Thymus (tissue), 11 donors: ENCODE measurements around the gene TMEM132D. TPM values are rescaled to one million over a fixed set of nuclear protein-coding genes. Genes with fewer than 3 reads are reported as not detected.

ENCODE experiments used
- DNase-seq, 9 donors: peaks; one replicate each; pipeline ENCODE4 v3.0.0-alpha.2; 2013; ENCODE audit warnings: low spot score in 9 of 9, low read depth in 6 of 9, missing footprints in 1 of 9
- H3K27ac ChIP-seq, 2 donors: one replicate each; pipeline ENCODE4 v1.5.1; 2013; ENCODE audit warnings: control low read depth in 1 of 2, low read depth in 1 of 2, low read length in 1 of 2, mild to moderate bottlenecking in 1 of 2, moderate library complexity in 1 of 2
- H3K27me3 ChIP-seq, 2 donors: one replicate each; pipeline ENCODE4 v1.5.1; 2013; ENCODE audit warnings: low read length in 1 of 2; ENCODE audit not compliant: control insufficient read depth in 2 of 2, insufficient read depth in 1 of 2
- H3K36me3 ChIP-seq, 2 donors: one replicate each; pipeline ENCODE4 v1.5.1; 2013; ENCODE audit warnings: low read length in 1 of 2, mild to moderate bottlenecking in 1 of 2, moderate library complexity in 1 of 2; ENCODE audit not compliant: control insufficient read depth in 2 of 2, insufficient read depth in 2 of 2
- H3K4me1 ChIP-seq, 2 donors: one replicate each; pipeline ENCODE4 v1.5.1; 2013; ENCODE audit warnings: low read length in 2 of 2; ENCODE audit not compliant: control insufficient read depth in 2 of 2, insufficient read depth in 2 of 2
- H3K4me3 ChIP-seq, 2 donors: one replicate each; pipeline ENCODE4 v1.5.1; 2013; ENCODE audit warnings: low read length in 2 of 2, control low read depth in 1 of 2, mild to moderate bottlenecking in 1 of 2
- H3K9me3 ChIP-seq, 2 donors: one replicate each; pipeline ENCODE4 v1.5.1; 2013; ENCODE audit warnings: low read length in 1 of 2, mild to moderate bottlenecking in 1 of 2; ENCODE audit not compliant: control insufficient read depth in 2 of 2, insufficient read depth in 1 of 2
- WGBS: extraction: QIAGEN DNeasy Blood & Tissue Kit; methylation state at CpG from one replicate; pipeline ENCODE4 v1.1.7; 2013; 5-methylcytosine and 5-hydroxymethylcytosine counted together
- polyA plus RNA-seq: library from polyadenylated mRNA; stranded (reverse); fragments of 200-250 nt; gene quantifications from one replicate; pipeline ENCODE4 v1.2.3, GENCODE V29; 2013
- total RNA-seq: library from RNA; stranded (reverse); fragments of 120-200 nt; gene quantifications from one replicate; pipeline ENCODE4 v1.2.4, GENCODE V29; 2013
- donor health status: healthy.

The TMEM132D gene
- total and polyA plus RNA-seq, 2 donors = 0.02 TPM; not detected in 1

DNA sequence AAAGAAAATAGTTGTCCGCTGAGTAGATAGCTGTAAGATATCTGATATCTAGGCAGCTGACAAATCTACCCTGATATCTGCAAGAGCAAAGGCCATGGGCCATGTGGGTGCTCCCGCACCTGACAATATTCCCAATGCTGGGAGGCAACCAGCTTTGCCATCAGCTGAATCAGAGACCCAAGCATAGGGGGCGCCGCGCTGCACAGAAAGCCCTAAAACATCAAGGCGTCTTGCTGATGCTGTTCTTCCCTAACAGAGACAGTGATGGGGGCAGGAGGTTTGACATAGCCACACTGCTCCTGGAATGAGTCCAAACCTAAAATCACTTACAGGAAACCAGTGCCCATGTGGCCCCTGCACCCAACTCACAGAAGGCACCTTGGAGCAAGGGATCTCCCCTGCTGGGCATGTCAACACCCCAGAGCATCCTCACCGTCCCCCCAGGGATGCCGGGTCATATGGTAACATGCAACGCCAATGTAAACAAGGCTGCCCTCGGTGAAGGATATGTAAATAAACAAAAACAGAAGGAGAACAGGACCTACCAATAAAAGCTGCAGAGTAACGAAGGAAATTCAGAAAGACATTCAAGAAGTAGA lies 199.5 kb downstream of the TMEM132D start:
- 41% methylated on average over 11 of the region's 11 CpGs for WGBS
- H3K4me1 ChIP-seq = no peaks in the 10 kb centered on the region

GRCh38 chr12:129701631-129702101 lies 202.2 kb downstream of the TMEM132D start:
- no peak overlapping the region for H3K4me3 ChIP-seq
- WGBS = 92% methylated on average over 9 of the region's 9 CpGs
- no peaks in the 10 kb centered on the region for H3K4me1 ChIP-seq
- no peak overlapping the region for H3K27ac ChIP-seq
- no peaks in the 10 kb centered on the region for H3K36me3 ChIP-seq
- peaks cover 0 to 30% of the 10 kb centered on the region in 2 donors for H3K9me3 ChIP-seq
- H3K27me3 ChIP-seq = no peaks in the 10 kb centered on the region
- no peak for DNase-seq

More for the DNA sequence above, 199.5 kb downstream of the TMEM132D start:
- no peak for DNase-seq
- Histone ChIP-seq H3K27me3 (no peaks in the 10 kb centered on the region), H3K27ac (no peak overlapping the region), H3K9me3 (peaks cover 1 to 25% of the 10 kb centered on the region in 2 donors), H3K36me3 (no peaks in the 10 kb centered on the region), H3K4me3 (no peak overlapping the region)

DNA sequence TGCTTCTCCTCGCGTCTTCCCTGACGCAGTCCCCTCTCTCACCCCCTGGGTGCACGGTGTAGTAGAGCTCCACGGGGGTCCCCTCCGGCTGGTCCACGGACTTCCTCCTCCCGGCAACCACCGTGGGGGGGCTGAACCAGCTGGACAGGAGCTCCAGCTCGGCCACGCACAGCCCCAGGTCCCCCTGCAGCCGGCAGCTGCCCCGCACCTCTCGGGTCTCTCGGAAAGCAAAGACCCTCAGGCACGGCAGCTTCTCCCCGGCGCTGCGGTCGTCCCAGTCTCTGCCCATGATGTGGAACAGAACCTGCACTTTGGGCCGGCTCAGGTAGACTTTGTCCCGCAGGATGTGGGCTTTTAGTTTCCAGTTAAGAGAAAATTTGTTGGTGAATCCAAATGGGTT lies 203.8 kb downstream of the TMEM132D start:
- 96% methylated on average over 22 of the region's 22 CpGs for WGBS
- H3K27ac ChIP-seq = no peak overlapping the region
- no peaks in the 10 kb centered on the region for H3K36me3 ChIP-seq
- no peaks in the 10 kb centered on the region for H3K4me1 ChIP-seq
- peaks cover 0 to 30% of the 10 kb centered on the region in 2 donors for H3K9me3 ChIP-seq
- no peak overlapping the region for H3K4me3 ChIP-seq
- no peak for DNase-seq
- H3K27me3 ChIP-seq = no peaks in the 10 kb centered on the region

DNA sequence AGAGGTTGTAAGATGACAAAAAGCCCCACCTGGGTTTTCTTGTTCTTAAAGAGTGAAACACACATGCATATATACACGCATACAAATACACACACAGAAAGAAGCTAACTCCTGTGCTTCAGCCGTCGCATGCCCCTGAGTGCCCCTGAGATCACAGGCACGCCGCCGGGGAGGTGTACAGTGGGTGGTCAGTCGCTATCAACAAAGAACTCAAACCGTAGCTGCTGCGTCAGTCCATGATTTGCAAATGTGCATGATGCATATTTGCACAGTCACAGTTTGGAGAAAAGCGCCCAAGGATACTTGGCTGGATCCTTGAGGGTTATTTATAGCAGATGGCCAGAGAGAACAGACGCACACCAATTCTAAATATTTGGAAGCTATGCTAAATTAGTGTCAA lies 206.9 kb downstream of the TMEM132D start:
- Histone ChIP-seq H3K27me3 (no peaks in the 10 kb centered on the region), H3K9me3 (peaks cover 0 to 27% of the 10 kb centered on the region in 2 donors), H3K4me1 (no peaks in the 10 kb centered on the region), H3K4me3 (no peak overlapping the region), H3K27ac (no peak overlapping the region), H3K36me3 (no peaks in the 10 kb centered on the region)
- DNase-seq = no peak
- 82% methylated on average over 11 of the region's 11 CpGs for whole genome bisulfite sequencing

DNA sequence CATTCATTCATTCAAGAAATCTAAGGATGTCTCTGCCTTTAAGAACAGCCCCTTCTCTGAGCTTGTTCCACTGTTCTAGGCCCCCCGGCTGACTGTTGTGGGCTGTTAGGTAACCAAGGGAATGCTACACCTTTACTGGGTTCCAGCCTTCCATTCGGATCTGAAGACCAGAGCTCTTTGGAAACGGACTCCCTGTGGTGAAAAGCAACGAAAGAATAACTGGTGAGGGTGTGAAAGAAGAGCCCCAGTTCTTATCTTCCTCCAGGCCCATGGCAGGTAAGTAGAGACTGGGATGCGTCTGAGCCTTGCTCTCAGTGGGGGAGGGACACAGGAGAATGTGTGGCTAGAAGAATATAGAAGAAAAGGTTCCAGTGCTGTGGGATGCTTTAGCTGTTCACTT lies 207.4 kb downstream of the TMEM132D start:
- H3K4me3 ChIP-seq = no peak overlapping the region
- no peak overlapping the region for H3K27ac ChIP-seq
- peaks cover 0 to 22% of the 10 kb centered on the region in 2 donors for H3K9me3 ChIP-seq
- DNase-seq = no peak
- H3K36me3 ChIP-seq = no peaks in the 10 kb centered on the region
- H3K27me3 ChIP-seq = no peaks in the 10 kb centered on the region
- 47% methylated on average over 5 of the region's 5 CpGs for WGBS
- H3K4me1 ChIP-seq = no peaks in the 10 kb centered on the region

DNA sequence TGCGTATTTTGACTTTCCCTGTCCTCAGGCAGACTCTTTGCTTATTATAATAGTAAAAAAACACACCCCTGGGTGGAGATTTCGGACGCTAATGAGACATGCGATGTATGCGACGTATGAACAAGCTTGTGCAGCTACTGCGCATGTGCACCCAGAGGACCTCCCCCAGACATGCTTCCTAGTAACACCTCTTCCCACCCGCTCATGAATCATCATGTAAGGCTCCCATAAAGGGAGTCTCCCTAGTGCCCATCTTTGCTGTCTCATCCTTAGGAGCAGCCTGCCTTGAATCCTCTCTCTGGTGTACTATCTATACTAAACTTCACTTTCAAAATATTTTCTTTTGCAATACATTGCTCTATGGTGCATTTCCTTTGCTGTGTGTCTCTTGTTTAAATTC lies 210.1 kb downstream of the TMEM132D start:
- WGBS = 97% methylated on average over 8 of the region's 8 CpGs
- Histone ChIP-seq H3K4me3 (no peak overlapping the region), H3K27ac (no peak overlapping the region), H3K9me3 (peaks cover 0 to 8% of the 10 kb centered on the region in 2 donors), H3K36me3 (no peaks in the 10 kb centered on the region), H3K27me3 (no peaks in the 10 kb centered on the region), H3K4me1 (no peaks in the 10 kb centered on the region)
- no peak for DNase-seq

- H3K27me3 ChIP-seq = no peaks in the 10 kb centered on the region
- H3K4me3 ChIP-seq = no peak overlapping the region
- no peaks in the 10 kb centered on the region for H3K36me3 ChIP-seq
- no peak for DNase-seq
- peaks cover 0 to 3% of the 10 kb centered on the region in 2 donors for H3K9me3 ChIP-seq
- no peak overlapping the region for H3K27ac ChIP-seq
- no peaks in the 10 kb centered on the region for H3K4me1 ChIP-seq
Measured at GRCh38 chr12:129687731-129688130, 216.1 kb downstream of the TMEM132D start.

- no peak overlapping the region for H3K27ac ChIP-seq
- no peak for DNase-seq
- no peaks in the 10 kb centered on the region for H3K9me3 ChIP-seq
- WGBS = 84% methylated on average over 2 of the region's 2 CpGs
- no peaks in the 10 kb centered on the region for H3K36me3 ChIP-seq
- no peaks in the 10 kb centered on the region for H3K27me3 ChIP-seq
- H3K4me1 ChIP-seq = no peaks in the 10 kb centered on the region
- H3K4me3 ChIP-seq = no peak overlapping the region
Measured at GRCh38 chr12:129681830-129682229, 222.0 kb downstream of the TMEM132D start.

- no peaks in the 10 kb centered on the region for H3K27me3 ChIP-seq
- DNase-seq = no peak
- 94% methylated on average over 1 of the region's 1 CpG for WGBS
- no peaks in the 10 kb centered on the region for H3K4me1 ChIP-seq
- H3K36me3 ChIP-seq = no peaks in the 10 kb centered on the region
- H3K27ac ChIP-seq = no peak overlapping the region
- H3K9me3 ChIP-seq = no peaks in the 10 kb centered on the region
- no peak overlapping the region for H3K4me3 ChIP-seq
Measured at GRCh38 chr12:129681151-129681550, 222.7 kb downstream of the TMEM132D start.
